Epithelial cell of proximal tubule (primary cell): ENCODE measurements around the gene ZNF808. TPM values are rescaled to one million over a fixed set of nuclear protein-coding genes. Genes with fewer than 3 reads are reported as not detected.
"Not testable (repeated sequence)": the region's sequence is repeated elsewhere in the genome, so short reads cannot be mapped to it uniquely, and the experiment has no call there.

ENCODE experiments used
- DNase-seq: peaks from one replicate; pipeline ENCODE4 v3.0.0-alpha.2; 2011; ENCODE audit warnings: low read depth
- H3K4me3 ChIP-seq: 2 replicates; pipeline ENCODE4 v1.5.1; 2011; ENCODE audit warnings: low read depth, mild to moderate bottlenecking, low read length
- CTCF ChIP-seq: conservative IDR thresholded peaks from 2 replicates; pipeline ENCODE4 v1.5.1; 2012; ENCODE audit warnings: low read depth, mild to moderate bottlenecking, low read length
- total RNA-seq: library from RNA; depleted of rRNA; stranded (reverse); fragments of >200 nt; gene quantifications from 2 replicates; pipeline ENCODE4 v1.2.3, GENCODE V29; 2015

Gene ZNF808
- total RNA-seq, 1 donor from 2014 or later: 13.3 TPM

GRCh38 chr19:52532480-52532879 is 5.0 kb downstream of the ZNF808 start:
- no peak for DNase-seq
- no peak overlapping the region for H3K4me3 ChIP-seq
- TF ChIP-seq CTCF: no peak

GRCh38 chr19:52533901-52534300 is 6.4 kb downstream of the ZNF808 start:
- DNase-seq: no peak
- no peak for TF ChIP-seq CTCF
- no peak overlapping the region for H3K4me3 ChIP-seq

GRCh38 chr19:52535385-52535770 is 7.9 kb downstream of the ZNF808 start:
- DNase-seq, H3K4me3 ChIP-seq: not testable (repeated sequence)

GRCh38 chr19:52535771-52536447 is 8.4 kb downstream of the ZNF808 start:
- DNase-seq: no peak
- TF ChIP-seq CTCF: no peak
- H3K4me3 ChIP-seq: no peak overlapping the region

GRCh38 chr19:52536448-52536800 is 9.0 kb downstream of the ZNF808 start:
- no peak for DNase-seq
- no peak overlapping the region for H3K4me3 ChIP-seq
- TF ChIP-seq CTCF: no peak

- not testable (repeated sequence) for DNase-seq, H3K4me3 ChIP-seq
Measured at GRCh38 chr19:52538815-52539214, 11.3 kb downstream of the ZNF808 start.

GRCh38 chr19:52541176-52541575 is 13.7 kb downstream of the ZNF808 start:
- not testable (repeated sequence) for DNase-seq, H3K4me3 ChIP-seq

- no peak overlapping the region for H3K4me3 ChIP-seq
- DNase-seq: no peak
- no peak for TF ChIP-seq CTCF
Measured at GRCh38 chr19:52541608-52542007, 14.1 kb downstream of the ZNF808 start.

GRCh38 chr19:52542541-52542940 is 15.1 kb downstream of the ZNF808 start:
- not testable (repeated sequence) for H3K4me3 ChIP-seq, DNase-seq
